ENCODE measurements around the gene TRMT1.

GRCh38 chr19:13077240-13077639 is 39.3 kb downstream of the TRMT1 start:
- TF ChIP-seq TCF12 (IDR thresholded peaks at IDR 0.05; ENCODE audit: low read depth) (no peak), EP300 (IDR thresholded peaks at IDR 0.05; ENCODE audit: borderline replicate concordance) (no peak), RAD21 (IDR thresholded peaks at IDR 0.05; ENCODE audit: low read depth) (no peak), MAX (IDR thresholded peaks at IDR 0.05) (no peak), CEBPB (IDR thresholded peaks at IDR 0.05) (no peak), TAF1 (IDR thresholded peaks at IDR 0.05; ENCODE audit: low read depth) (no peak), REST (IDR thresholded peaks at IDR 0.05; ENCODE audit: low read depth) (no peak), YY1 (IDR thresholded peaks at IDR 0.05; ENCODE audit: low read depth) (no peak), ZBTB7A (IDR thresholded peaks at IDR 0.05; ENCODE audit: low read depth) (no peak)

All from Ishikawa (cell line).